Esophagus muscularis mucosa (tissue), 4 donors: ENCODE data around the gene MRPS30. TPM values are rescaled to one million over a fixed set of nuclear protein-coding genes. Genes with fewer than 3 reads are reported as not detected.
"Not testable (repeated sequence)": the region's sequence is repeated elsewhere in the genome, so short reads cannot be mapped to it uniquely, and the experiment has no call there.

Experiments used
- DNase-seq: peaks from one replicate; pipeline ENCODE4 v3.0.0-alpha.2; 2017; ENCODE audit errors: extremely low spot score
- H3K27ac ChIP-seq, 4 donors: fragments of 200-600 bp; sonication (generic); replicated peaks in 1 of 4; 1 replicate in 3 of 4; 2 replicates in 1 of 4; pipeline ENCODE4 v1.5.1; 2016 to 2019; ENCODE audit warnings: mild to moderate bottlenecking in 1 of 4
- H3K27me3 ChIP-seq, 4 donors: fragments of 200-600 bp; sonication (generic); one replicate each; pipeline versions ENCODE4 v1.5.1 to v1.6.0; 2016 to 2019
- H3K36me3 ChIP-seq, 4 donors: fragments of 200-600 bp; sonication (generic); one replicate each; pipeline ENCODE4 v1.5.1; 2016 to 2019
- H3K4me1 ChIP-seq, 4 donors: fragments of 200-600 bp; sonication (generic); one replicate each; pipeline ENCODE4 v1.5.1; 2016 to 2019
- H3K4me3 ChIP-seq, 4 donors: fragments of 200-600 bp; sonication (generic); 1 replicate in 2 of 4; 2 replicates in 2 of 4; pipeline ENCODE4 v1.5.1; 2016 to 2019; ENCODE audit warnings: mild to moderate bottlenecking in 4 of 4, moderate library complexity in 1 of 4
- H3K9me3 ChIP-seq, 4 donors: fragments of 200-600 bp; sonication (generic); 1 replicate in 3 of 4; 2 replicates in 1 of 4; pipeline ENCODE4 v1.5.1; 2016 to 2019
- EP300 ChIP-seq: sonication (generic); formaldehyde crosslinking; IDR thresholded peaks from one replicate; pipeline ENCODE4 v1.6.1; 2017; ENCODE audit warnings: antibody characterized with exemption
- POLR2A ChIP-seq: fragments of 450-650 bp; IDR thresholded peaks from one replicate; pipeline ENCODE4 v1.6.1; 2017; ENCODE audit warnings: antibody characterized with exemption, moderate library complexity, mild to moderate bottlenecking, low read depth
- POLR2AphosphoS5 ChIP-seq, 2 donors: sonication (generic); formaldehyde crosslinking; IDR thresholded peaks; one replicate each; pipeline ENCODE4 v1.6.1; 2017; ENCODE audit warnings: antibody characterized with exemption in 2 of 2
- WGBS: methylation state at CpG from one replicate; pipeline ENCODE4 v1.1.5; 2018; 5-methylcytosine and 5-hydroxymethylcytosine counted together
- intact Hi-C: fragments of 100-400 bp; cut with DNase I; formaldehyde crosslinking; loops from one replicate; pipeline ENCODE4 v1.15.1; 2023
- total RNA-seq, 4 donors: library from RNA; depleted of rRNA; stranded (reverse); fragments of >200 nt; gene quantifications; one replicate each; pipeline versions ENCODE4 v1.1.0 to v1.2.1, GENCODE V29; 2016
- TF ChIP-seq, protein P1 (sequence below), 3 experiments: fragments of 200-600 bp in 2 of 3; fragments of 450-650 bp in 1 of 3; sonication (generic) in 2 of 3; IDR thresholded peaks; one replicate each; pipeline ENCODE4 v1.5.1; 2017 to 2019; ENCODE audit warnings: antibody characterized with exemption in 3 of 3, mild to moderate bottlenecking in 2 of 3, moderate library complexity in 1 of 3

MRPS30 gene
- 10 to 100 TPM; 47.8 to 56.3 (median 53.1) TPM for total RNA-seq

DNA sequence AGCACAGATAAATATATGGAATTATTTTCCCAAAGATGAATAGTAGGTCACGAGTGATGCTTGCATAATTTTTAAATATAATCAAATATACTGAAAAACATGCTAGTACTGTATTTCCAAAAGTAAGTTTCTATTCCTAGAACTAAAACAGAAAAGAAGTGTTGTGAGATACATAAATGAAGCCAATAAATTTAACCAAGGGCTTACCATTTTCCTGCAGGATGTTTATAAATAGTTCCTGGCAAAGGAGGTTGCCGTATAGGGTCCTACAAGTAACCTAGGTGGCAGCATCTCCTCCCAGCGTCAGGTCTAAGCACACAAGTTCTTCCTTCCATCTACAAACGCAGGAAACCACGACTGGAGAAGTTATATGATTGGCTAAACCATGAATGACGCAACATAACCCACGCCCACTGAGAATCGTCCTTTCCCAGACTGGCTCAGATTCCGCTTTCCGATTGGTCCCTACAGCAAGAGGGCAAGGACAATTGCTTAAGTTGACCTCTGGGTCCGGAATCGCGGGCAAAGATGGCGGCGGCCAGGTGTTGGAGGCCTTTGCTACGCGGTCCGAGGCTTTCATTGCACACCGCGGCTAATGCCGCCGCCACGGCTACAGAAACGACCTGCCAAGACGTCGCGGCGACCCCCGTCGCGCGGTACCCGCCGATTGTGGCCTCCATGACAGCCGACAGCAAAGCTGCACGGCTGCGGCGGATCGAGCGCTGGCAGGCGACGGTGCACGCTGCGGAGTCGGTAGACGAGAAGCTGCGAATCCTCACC, at the start of gene MRPS30:
MRPS30 (plus strand) TSS at position 513 of the 780 bp plus-strand sequence; CDS start at position 529, 16 bp downstream.
- intact Hi-C loops, result no loop called here
- no peak for TF ChIP-seq POLR2A
- no peak for TF ChIP-seq EP300
- TF ChIP-seq, protein P1, sequence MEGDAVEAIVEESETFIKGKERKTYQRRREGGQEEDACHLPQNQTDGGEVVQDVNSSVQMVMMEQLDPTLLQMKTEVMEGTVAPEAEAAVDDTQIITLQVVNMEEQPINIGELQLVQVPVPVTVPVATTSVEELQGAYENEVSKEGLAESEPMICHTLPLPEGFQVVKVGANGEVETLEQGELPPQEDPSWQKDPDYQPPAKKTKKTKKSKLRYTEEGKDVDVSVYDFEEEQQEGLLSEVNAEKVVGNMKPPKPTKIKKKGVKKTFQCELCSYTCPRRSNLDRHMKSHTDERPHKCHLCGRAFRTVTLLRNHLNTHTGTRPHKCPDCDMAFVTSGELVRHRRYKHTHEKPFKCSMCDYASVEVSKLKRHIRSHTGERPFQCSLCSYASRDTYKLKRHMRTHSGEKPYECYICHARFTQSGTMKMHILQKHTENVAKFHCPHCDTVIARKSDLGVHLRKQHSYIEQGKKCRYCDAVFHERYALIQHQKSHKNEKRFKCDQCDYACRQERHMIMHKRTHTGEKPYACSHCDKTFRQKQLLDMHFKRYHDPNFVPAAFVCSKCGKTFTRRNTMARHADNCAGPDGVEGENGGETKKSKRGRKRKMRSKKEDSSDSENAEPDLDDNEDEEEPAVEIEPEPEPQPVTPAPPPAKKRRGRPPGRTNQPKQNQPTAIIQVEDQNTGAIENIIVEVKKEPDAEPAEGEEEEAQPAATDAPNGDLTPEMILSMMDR (IDR thresholded peaks at IDR 0.05), result peak; percentile 11 to 43 (median 35)
- peak; percentile 85 to 91 for TF ChIP-seq POLR2AphosphoS5 (IDR thresholded peaks at IDR 0.05)
- Histone ChIP-seq H3K36me3 (peaks cover 0 to 21% (median 13%) of the 10 kb centered on the region in 4 donors), H3K27me3 (no peaks in the 10 kb centered on the region), H3K27ac (peak within 1 kb of the TSS; percentile 86 to 93 (median 88)), H3K4me3 (peak within 1 kb of the TSS; percentile 79 to 92 (median 90)), H3K4me1 (peaks cover 13 to 28% (median 25%) of the 10 kb centered on the region in 4 donors), H3K9me3 (no peaks in the 10 kb centered on the region)
- under 1% methylated on average over 20 of the region's 47 CpGs for WGBS
- peak; percentile 99 for DNase-seq

DNA sequence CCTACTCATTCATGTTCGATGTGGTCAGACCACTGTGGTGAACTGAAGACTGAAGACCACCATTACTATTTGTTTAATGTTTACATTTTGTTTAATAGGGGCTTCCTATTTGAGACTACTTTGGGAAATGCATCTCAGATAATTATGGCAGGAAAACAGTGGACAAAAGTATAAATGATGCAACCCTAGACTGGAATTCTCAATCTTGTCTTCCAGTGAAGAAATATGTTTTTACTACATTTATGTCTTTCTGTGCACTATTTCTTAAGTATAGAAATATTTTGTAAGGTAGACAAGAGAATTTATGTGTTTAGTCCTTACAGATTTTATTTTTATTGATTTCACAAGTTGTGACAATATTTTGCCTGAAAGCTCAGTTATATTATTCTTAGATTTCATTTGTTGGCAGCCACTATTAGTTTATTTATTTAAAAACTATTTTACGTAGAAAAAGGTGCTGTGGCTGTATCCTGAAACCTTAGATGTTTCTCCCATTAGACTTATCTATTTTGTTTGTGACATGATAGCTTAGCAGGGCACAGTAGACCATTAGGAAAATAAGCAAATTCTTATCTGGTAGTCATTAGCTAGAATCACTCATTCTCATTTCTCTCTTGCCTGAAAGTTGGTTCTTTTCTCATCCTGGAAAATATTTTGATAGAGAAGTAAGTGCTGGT, 39.4 kb upstream of the MRPS30 start:
- DNase-seq, result no peak
- Histone ChIP-seq H3K27me3 (no peaks in the 10 kb centered on the region), H3K4me3 (no peak overlapping the region), H3K9me3 (no peaks in the 10 kb centered on the region), H3K27ac (no peak overlapping the region), H3K36me3 (no peaks in the 10 kb centered on the region), H3K4me1 (no peaks in the 10 kb centered on the region)
- no peak for TF ChIP-seq POLR2AphosphoS5 (IDR thresholded peaks at IDR 0.05)
- no peak for TF ChIP-seq EP300
- TF ChIP-seq, protein P1 (IDR thresholded peaks at IDR 0.05), result no peak
- TF ChIP-seq POLR2A, result no peak
- 71% methylated on average over 2 of the region's 2 CpGs for WGBS
- intact Hi-C loops, result no loop called here

DNA sequence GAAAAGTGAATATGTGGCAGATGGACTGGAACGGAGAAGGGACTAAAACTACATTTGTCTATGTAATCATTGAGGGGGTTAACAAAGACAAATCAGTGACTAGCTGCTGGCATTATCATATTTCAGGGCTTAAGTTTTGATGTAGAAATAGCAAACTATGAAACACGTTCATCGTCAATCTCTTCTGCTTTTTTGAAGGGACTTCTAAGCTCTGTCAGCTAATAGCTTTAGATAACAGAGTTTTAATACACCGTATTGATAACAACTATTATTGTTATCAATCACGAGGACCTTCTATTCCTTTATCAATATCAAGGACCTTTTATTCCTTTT, 38.9 kb upstream of the MRPS30 start:
- H3K4me3 ChIP-seq, result no peak overlapping the region
- no peaks in the 10 kb centered on the region for H3K4me1 ChIP-seq
- H3K36me3 ChIP-seq, result no peaks in the 10 kb centered on the region
- H3K27ac ChIP-seq, result no peak overlapping the region
- no peak for DNase-seq
- no peaks in the 10 kb centered on the region for H3K9me3 ChIP-seq
- 83% methylated on average over 5 of the region's 5 CpGs for WGBS
- intact Hi-C loops, result loop anchor here (5.0 to 10.0 kb wide), 2 partner anchors 233 to 1135 kb away; no protein-coding TSS in a partner anchor
- H3K27me3 ChIP-seq, result no peaks in the 10 kb centered on the region
- TF ChIP-seq, protein P1 (IDR thresholded peaks at IDR 0.05), result no peak
- no peak for TF ChIP-seq POLR2A
- no peak for TF ChIP-seq POLR2AphosphoS5 (IDR thresholded peaks at IDR 0.05)
- no peak for TF ChIP-seq EP300

DNA sequence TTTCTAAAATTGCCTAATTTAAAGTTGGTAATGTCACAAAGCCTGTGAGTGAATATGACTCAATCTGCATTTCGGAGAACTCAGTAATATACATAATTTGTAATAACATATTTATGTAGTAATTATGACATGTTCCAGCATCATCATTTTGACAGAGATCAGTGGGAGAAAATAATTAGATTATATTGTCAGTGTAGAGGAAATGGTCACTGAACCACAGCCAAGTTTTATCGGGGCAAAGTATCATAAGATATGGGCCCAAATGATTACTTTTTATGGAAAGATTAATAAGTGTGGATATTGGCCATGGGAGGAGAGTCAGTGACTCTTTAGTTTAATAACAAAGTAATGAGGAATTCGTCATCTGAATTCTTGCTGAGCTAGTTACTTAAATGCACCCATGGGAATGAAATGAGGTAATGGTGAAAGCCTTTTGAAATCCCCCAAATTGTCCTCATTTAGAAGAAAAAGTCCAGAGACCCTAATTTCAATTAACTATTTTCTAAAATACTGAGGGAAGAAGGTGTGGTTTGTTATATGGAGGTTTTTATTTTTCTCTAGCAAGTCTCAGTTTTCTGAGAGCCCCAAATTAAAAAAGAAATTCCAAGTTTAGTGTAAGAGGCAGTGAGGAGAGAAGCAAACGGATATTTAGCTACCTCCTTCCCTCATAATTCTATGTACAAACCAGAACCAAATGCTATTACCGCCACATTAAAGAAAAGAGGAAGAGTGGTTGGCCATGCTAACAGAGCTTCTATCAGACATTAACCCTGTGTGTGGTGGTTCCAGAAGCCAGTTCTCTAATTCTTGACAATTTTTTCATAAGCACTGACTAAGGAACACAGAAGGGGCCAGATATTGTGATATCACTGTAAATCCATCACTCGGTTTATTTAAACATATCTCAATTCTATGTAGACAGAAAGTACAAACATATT, 37.7 kb upstream of the MRPS30 start:
- 58% methylated on average over 6 of the region's 6 CpGs for WGBS
- Histone ChIP-seq H3K27ac (no peak overlapping the region), H3K4me3 (no peak overlapping the region), H3K27me3 (no peaks in the 10 kb centered on the region), H3K4me1 (no peaks in the 10 kb centered on the region), H3K36me3 (no peaks in the 10 kb centered on the region), H3K9me3 (no peaks in the 10 kb centered on the region)
- intact Hi-C loops, result loop anchor here (5.0 to 10.0 kb wide), 2 partner anchors 234 to 1136 kb away; no protein-coding TSS in a partner anchor
- TF ChIP-seq EP300, result no peak
- TF ChIP-seq POLR2AphosphoS5 (IDR thresholded peaks at IDR 0.05), result no peak
- TF ChIP-seq POLR2A, result no peak
- TF ChIP-seq, protein P1 (IDR thresholded peaks at IDR 0.05), result no peak
- DNase-seq, result no peak

DNA sequence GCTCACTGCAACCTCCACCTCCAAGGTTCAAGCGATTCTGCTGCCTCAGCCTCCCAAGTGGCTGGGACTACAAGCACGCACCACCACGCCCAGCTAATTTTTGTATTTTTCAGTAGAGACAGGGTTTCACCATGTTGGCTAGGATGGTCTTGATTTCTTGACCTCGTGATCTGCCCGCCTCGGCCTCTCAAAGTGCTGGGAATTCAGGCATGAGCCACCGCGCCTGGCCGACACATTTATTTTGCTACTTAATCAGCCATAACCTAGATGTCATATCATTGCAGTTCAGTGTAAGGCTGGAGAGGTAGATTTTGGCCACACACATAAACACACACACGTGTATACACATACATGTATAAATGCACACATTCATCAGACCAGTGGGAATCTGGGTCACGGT, 36.4 kb upstream of the MRPS30 start:
- DNase-seq, H3K27ac ChIP-seq, H3K4me1 ChIP-seq, H3K36me3 ChIP-seq, H3K27me3 ChIP-seq, H3K4me3 ChIP-seq, H3K9me3 ChIP-seq: not testable (repeated sequence)
- 97% methylated on average over 11 of the region's 11 CpGs for WGBS
- intact Hi-C loops, result loop anchor here (5.0 to 10.0 kb wide), 2 partner anchors 235 to 1138 kb away; no protein-coding TSS in a partner anchor
